Kidney (tissue), 14 donors: ENCODE measurements around the gene EIF3L. TPM values are rescaled to one million over a fixed set of nuclear protein-coding genes. Genes with fewer than 3 reads are reported as not detected.

Experiments
- DNase-seq, 5 donors: peaks; one replicate each; pipeline ENCODE4 v3.0.0-alpha.2; 2013 to 2020
- FAIRE-seq: peaks from 2 replicates; lab custom pipeline; 2012; peaks lifted over from hg19 to GRCh38; lab: Jason Lieb, UNC
- H3K27ac ChIP-seq, 2 donors: one replicate each; pipeline ENCODE4 v1.7.0; 2013; ENCODE audit warnings: low read depth in 2 of 2, low read length in 2 of 2, inconsistent platforms in 1 of 2
- H3K27me3 ChIP-seq: one replicate; pipeline ENCODE4 v1.7.1; 2013; ENCODE audit warnings: low read length, inconsistent platforms; ENCODE audit not compliant: control insufficient read depth, insufficient read depth
- H3K36me3 ChIP-seq, 3 donors: one replicate each; pipeline versions ENCODE4 v1.7.0 to v1.7.1; 2013; ENCODE audit warnings: low read length in 3 of 3, control low read depth in 1 of 3, inconsistent platforms in 1 of 3; ENCODE audit not compliant: insufficient read depth in 3 of 3, control insufficient read depth in 2 of 3
- H3K4me1 ChIP-seq, 3 donors: one replicate each; pipeline versions ENCODE4 v1.7.0 to v1.7.1; 2013; ENCODE audit warnings: low read length in 3 of 3, inconsistent platforms in 1 of 3, low read depth in 1 of 3; ENCODE audit not compliant: control insufficient read depth in 2 of 3, insufficient read depth in 2 of 3
- H3K4me3 ChIP-seq, 3 donors: one replicate each; pipeline versions ENCODE4 v1.7.0 to v1.8.1; 2013; ENCODE audit warnings: low read length in 3 of 3, control low read depth in 1 of 3, inconsistent platforms in 1 of 3
- H3K9ac ChIP-seq, 3 donors: one replicate each; pipeline versions ENCODE4 v1.7.0 to v1.7.1; 2013; ENCODE audit warnings: low read length in 3 of 3, control low read depth in 1 of 3, inconsistent platforms in 1 of 3
- H3K9me3 ChIP-seq, 3 donors: one replicate each; pipeline versions ENCODE4 v1.7.0 to v1.7.1; 2013; ENCODE audit warnings: low read length in 3 of 3, control low read depth in 1 of 3, inconsistent platforms in 1 of 3; ENCODE audit not compliant: control insufficient read depth in 2 of 3, insufficient read depth in 1 of 3
- CTCF ChIP-seq: IDR thresholded peaks from 3 replicates; pipeline ENCODE4 v1.5.1; 2012; ENCODE audit warnings: mild to moderate bottlenecking, moderate library complexity, borderline replicate concordance; ENCODE audit not compliant: insufficient read depth; ENCODE audit errors: extremely low read depth
- intact Hi-C: fragments of 100-400 bp; cut with DNase I; formaldehyde crosslinking; loops from one replicate; pipeline ENCODE4 v1.11.1; 2022
- polyA plus RNA-seq: library from polyadenylated mRNA; stranded (reverse); fragments of 350-450 nt; fragmentation: Illumina TruSeq; extraction: RNeasy Lipid Tissue Mini Kit (QIAGEN cat#74804); gene quantifications from one replicate; pipeline ENCODE4 v1.2.3, GENCODE V29; 2014; ENCODE audit warnings: low read depth, low replicate concordance; ENCODE audit not compliant: insufficient read depth
- total RNA-seq: library from RNA; stranded (reverse); fragmentation: NEBNext Ultra II Directional; extraction: Animal tissue kit (Norgen Biotek cat#: 25700); gene quantifications from one replicate; pipeline ENCODE4 v1.2.1, GENCODE V29; 2021
- donor health status: control.
- donor health status: control.
- donor health status: control.
- donor health status: control.
- donor health status: control.
- donor health status: DM: yes; HTN: yes; CAD: no.
- donor health status: Normal renal cell carcinoma (clear cell type).

EIF3L gene
- total and polyA plus RNA-seq, 2 donors from 2014 or later, result 352 to 376 TPM

GRCh38 chr22:37804352-37804880, 44.8 kb upstream of the EIF3L start:
- peak overlapping the region in 1 of 3 donors; percentile 41 for H3K4me3 ChIP-seq
- intact Hi-C loops, result no loop called here
- peak overlapping the region in 1 of 3 donors; percentile 40 for H3K9ac ChIP-seq
- no peaks in the 10 kb centered on the region for H3K9me3 ChIP-seq
- no peaks in the 10 kb centered on the region for H3K27me3 ChIP-seq
- DNase-seq, result peak in 2 of 5 donors; percentile 47 to 69
- H3K36me3 ChIP-seq, result no peaks in the 10 kb centered on the region
- peaks cover 0 to 15% (median 14%) of the 10 kb centered on the region in 3 donors for H3K4me1 ChIP-seq
- no peak overlapping the region for H3K27ac ChIP-seq
- FAIRE-seq, result no peak
- no peak for TF ChIP-seq CTCF

GRCh38 chr22:37804881-37805809, 44.1 kb upstream of the EIF3L start:
- Histone ChIP-seq H3K4me3 (peak overlapping the region; percentile 78 to 85 (median 82)), H3K27ac (peak overlapping the region; percentile 90 to 91), H3K36me3 (no peaks in the 10 kb centered on the region), H3K9ac (peak overlapping the region; percentile 75 to 89 (median 85)), H3K4me1 (peaks cover 0 to 15% (median 14%) of the 10 kb centered on the region in 3 donors), H3K9me3 (no peaks in the 10 kb centered on the region), H3K27me3 (no peaks in the 10 kb centered on the region)
- peak; percentile 94 to 96 (median 95) for DNase-seq
- no peak for FAIRE-seq
- intact Hi-C loops, result no loop called here
- TF ChIP-seq CTCF, result no peak

GRCh38 chr22:37805810-37806277, 43.4 kb upstream of the EIF3L start:
- H3K36me3 ChIP-seq, result no peaks in the 10 kb centered on the region
- peak overlapping the region; percentile 78 to 85 (median 82) for H3K4me3 ChIP-seq
- H3K9ac ChIP-seq, result peak overlapping the region; percentile 75 to 89 (median 85)
- intact Hi-C loops, result no loop called here
- no peak for DNase-seq
- H3K27me3 ChIP-seq, result no peaks in the 10 kb centered on the region
- peaks cover 0 to 15% (median 14%) of the 10 kb centered on the region in 3 donors for H3K4me1 ChIP-seq
- no peak for TF ChIP-seq CTCF
- peak overlapping the region; percentile 90 to 91 for H3K27ac ChIP-seq
- H3K9me3 ChIP-seq, result no peaks in the 10 kb centered on the region
- no peak for FAIRE-seq
